IgD-negative memory B cell (primary cell): Measurements from ENCODE around the gene FAM120A. TPM values are rescaled to one million over a fixed set of nuclear protein-coding genes. Genes with fewer than 3 reads are reported as not detected.

Experiments used
- H3K27ac Mint-ChIP-seq, 3 donors: one replicate each; pipeline ENCODE4 v1.8.0; 2020 to 2022; ENCODE audit warnings: mild to moderate bottlenecking in 3 of 3, mixed read lengths in 3 of 3, moderate library complexity in 1 of 3
- H3K27me3 Mint-ChIP-seq: one replicate; pipeline ENCODE4 v1.8.0; 2021; ENCODE audit warnings: mixed read lengths
- H3K36me3 Mint-ChIP-seq: one replicate; pipeline ENCODE4 v1.8.0; 2020; ENCODE audit warnings: mild to moderate bottlenecking, mixed read lengths
- H3K4me1 Mint-ChIP-seq, 3 donors: one replicate each; pipeline ENCODE4 v1.8.0; 2020 to 2022; ENCODE audit warnings: mixed read lengths in 3 of 3, mild to moderate bottlenecking in 1 of 3
- H3K4me3 Mint-ChIP-seq, 4 donors: one replicate each; pipeline ENCODE4 v1.8.0; 2020 to 2022; ENCODE audit warnings: mild to moderate bottlenecking in 4 of 4, mixed read lengths in 4 of 4, moderate library complexity in 3 of 4
- H3K9me3 Mint-ChIP-seq, 3 donors: one replicate each; pipeline ENCODE4 v1.8.0; 2020 to 2021; ENCODE audit warnings: mixed read lengths in 3 of 3, mild to moderate bottlenecking in 1 of 3
- polyA plus RNA-seq: library from polyadenylated mRNA; unstranded; fragments of 300-500 nt; fragmentation: Illumina TruSeq; gene quantifications from one replicate; pipeline ENCODE4 v1.2.3, GENCODE V29; 2021

Gene FAM120A
- polyA plus RNA-seq, 1 donor from 2014 or later, result 14.5 TPM

DNA sequence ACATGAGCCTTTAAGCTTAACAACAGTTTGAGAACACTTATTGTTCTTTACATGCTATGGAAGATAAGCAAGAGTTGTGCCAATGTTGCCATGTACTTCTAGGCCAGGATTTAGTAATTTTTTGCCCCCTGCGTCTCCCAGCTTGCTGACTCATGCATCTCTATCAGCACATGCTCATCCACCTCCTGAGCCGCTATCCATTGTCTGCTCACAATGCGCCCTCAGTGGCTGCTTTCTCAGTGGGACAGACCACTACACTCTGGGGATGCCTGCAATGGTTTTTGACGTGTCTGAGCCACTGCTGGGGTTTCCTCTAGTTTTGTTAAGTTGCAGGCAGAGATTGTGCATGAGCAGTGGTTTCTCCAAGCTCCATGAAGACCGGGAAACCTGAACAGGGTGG lies 74.0 kb downstream of the FAM120A start:
- H3K4me1 Mint-ChIP-seq, result peaks cover 0 to 3% (median 2%) of the 10 kb centered on the region in 3 donors
- no peaks in the 10 kb centered on the region for H3K27me3 Mint-ChIP-seq
- H3K27ac Mint-ChIP-seq, result no peak overlapping the region
- no peak overlapping the region for H3K4me3 Mint-ChIP-seq
- H3K36me3 Mint-ChIP-seq, result peaks cover 2% of the 10 kb centered on the region
- H3K9me3 Mint-ChIP-seq, result no peaks in the 10 kb centered on the region

DNA sequence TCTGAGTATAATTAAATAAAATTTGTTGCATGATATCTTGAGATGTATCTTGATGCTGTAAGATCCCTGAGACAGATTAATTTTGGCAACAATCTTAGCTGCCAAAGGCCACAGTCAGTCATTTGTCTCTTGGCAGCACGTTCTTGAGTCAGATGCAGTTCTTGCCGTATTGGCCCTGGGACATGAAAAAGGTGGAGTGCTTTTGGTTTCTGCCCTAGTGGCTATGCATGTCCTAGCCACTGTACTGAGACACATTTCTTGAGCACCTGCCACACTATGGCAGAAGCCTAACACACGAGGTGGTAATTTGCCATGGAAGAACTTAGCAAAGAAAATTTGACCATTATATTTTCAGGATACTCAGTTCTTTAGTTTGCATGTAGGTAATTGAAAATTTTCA lies 79.9 kb downstream of the FAM120A start:
- peaks cover 2% of the 10 kb centered on the region for H3K36me3 Mint-ChIP-seq

DNA sequence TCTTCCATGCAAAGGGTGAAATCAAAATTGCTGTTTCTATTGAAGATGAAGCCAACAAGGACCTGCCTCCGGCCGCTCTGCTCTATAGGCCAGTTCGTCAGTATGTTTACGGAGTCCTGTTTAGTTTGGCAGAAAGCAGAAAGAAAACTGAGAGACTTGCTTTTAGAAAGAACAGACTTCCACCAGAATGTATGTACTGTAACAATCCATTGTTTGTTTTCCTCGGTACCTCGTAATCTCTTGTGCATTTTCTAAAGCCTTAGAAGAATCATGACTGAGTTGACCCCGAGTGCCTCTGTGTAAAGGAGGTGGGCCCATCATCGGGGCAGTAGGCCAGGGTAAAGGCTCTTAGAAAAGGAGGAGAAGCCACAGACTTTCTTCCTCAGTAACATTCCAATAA lies 80.7 kb downstream of the FAM120A start:
- Mint-ChIP-seq H3K27ac (no peak overlapping the region), H3K27me3 (no peaks in the 10 kb centered on the region), H3K9me3 (no peaks in the 10 kb centered on the region), H3K36me3 (peaks cover 2% of the 10 kb centered on the region), H3K4me1 (peaks cover 0 to 4% (median 0%) of the 10 kb centered on the region in 3 donors), H3K4me3 (no peak overlapping the region)

More for the DNA sequence above, 79.9 kb downstream of the FAM120A start:
- H3K4me3 Mint-ChIP-seq, result no peak overlapping the region
- H3K4me1 Mint-ChIP-seq, result peaks cover 0 to 4% (median 0%) of the 10 kb centered on the region in 3 donors
- no peaks in the 10 kb centered on the region for H3K9me3 Mint-ChIP-seq
- H3K27me3 Mint-ChIP-seq, result no peaks in the 10 kb centered on the region
- H3K27ac Mint-ChIP-seq, result no peak overlapping the region

DNA sequence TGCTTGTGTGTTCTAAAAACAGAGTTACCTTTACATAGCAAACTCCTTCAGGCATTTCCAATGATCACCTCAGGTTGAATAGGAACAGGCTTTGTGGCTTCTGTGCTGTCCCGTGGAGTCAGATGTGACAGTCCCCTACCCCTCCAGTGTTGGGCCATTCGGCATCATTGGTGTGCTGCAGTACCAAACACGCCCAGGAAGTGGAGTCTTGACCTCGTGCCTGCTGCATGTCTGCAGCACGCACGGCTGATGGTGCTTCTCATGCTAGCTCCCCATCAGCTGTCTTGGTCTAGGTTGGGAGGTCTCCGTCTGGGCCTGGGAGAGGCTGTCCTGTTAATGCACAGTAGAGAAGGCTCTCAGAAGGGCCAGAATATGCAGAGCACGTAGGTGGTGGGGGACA lies 82.4 kb downstream of the FAM120A start:
- H3K36me3 Mint-ChIP-seq, result peaks cover 2% of the 10 kb centered on the region
- H3K4me1 Mint-ChIP-seq, result peaks cover 0 to 4% (median 0%) of the 10 kb centered on the region in 3 donors
- no peaks in the 10 kb centered on the region for H3K27me3 Mint-ChIP-seq
- H3K9me3 Mint-ChIP-seq, result no peaks in the 10 kb centered on the region
- H3K27ac Mint-ChIP-seq, result no peak overlapping the region
- no peak overlapping the region for H3K4me3 Mint-ChIP-seq

DNA sequence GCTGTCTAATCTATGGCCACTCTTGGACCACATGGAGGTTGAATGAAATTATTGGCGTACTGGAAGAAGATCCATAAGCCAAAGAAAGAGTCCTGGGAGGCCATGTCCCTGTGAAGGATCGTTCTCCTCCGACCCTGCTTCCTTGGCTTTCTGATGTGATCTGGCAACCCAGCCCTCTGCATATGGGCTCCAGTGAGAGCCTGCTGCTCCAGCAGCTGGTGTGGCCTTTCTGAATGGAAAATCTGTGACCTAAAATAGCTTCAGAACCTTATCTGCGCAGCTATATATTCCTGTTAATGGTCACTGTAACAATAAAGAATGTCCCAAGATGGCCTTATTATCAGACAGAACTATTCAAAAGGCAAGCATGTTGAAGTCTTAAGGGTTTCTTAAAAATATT lies 84.7 kb downstream of the FAM120A start:
- Mint-ChIP-seq H3K36me3 (peaks cover 4% of the 10 kb centered on the region), H3K27me3 (no peaks in the 10 kb centered on the region), H3K9me3 (no peaks in the 10 kb centered on the region), H3K27ac (no peak overlapping the region), H3K4me3 (no peak overlapping the region), H3K4me1 (peaks cover 0 to 4% (median 0%) of the 10 kb centered on the region in 3 donors)

DNA sequence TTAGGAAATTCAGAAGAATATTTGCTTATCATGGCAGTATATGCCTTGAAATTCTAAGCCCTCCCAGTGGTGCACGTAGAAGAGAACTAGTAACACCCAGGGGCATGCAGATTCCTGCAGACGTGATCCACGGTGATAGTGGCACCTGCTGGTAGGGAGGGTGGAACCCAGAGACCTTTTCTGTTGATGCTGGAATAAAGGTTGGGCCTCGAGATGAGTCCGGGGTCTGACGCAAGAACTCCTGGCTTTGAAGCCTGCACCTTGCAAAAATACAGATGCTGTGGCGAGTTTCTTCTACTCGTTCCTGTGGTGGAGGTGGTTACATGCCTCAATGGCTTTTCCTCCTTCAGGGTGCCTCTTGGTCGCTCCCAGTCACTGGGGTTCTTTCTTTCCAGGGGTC lies 85.4 kb downstream of the FAM120A start:
- peaks cover 4% of the 10 kb centered on the region for H3K36me3 Mint-ChIP-seq

DNA sequence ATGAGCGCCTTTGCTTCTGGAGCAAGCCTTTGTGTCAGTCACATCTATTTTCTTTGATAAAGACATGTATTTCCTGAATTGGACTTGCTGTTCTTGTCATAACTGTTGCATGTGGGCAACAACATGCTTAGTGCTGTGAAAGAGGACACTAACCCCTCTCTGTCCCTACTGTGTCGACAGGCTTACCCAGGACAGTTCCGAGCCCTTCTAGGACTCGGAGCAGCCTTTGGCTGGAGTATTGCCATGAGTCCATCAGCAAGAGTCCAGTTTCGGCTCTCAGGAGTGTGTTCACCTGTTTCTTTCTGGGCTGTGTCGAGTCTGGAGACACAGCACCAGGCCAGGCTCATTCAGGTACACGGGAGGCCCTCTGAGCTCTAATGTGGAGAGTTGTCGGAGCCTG lies 88.8 kb downstream of the FAM120A start:
- H3K36me3 Mint-ChIP-seq, result peaks cover 1% of the 10 kb centered on the region
- no peak overlapping the region for H3K4me3 Mint-ChIP-seq
- no peak overlapping the region for H3K27ac Mint-ChIP-seq
- H3K27me3 Mint-ChIP-seq, result no peaks in the 10 kb centered on the region
- peaks cover 0 to 2% (median 0%) of the 10 kb centered on the region in 3 donors for H3K4me1 Mint-ChIP-seq
- H3K9me3 Mint-ChIP-seq, result no peaks in the 10 kb centered on the region

More for the DNA sequence above, 85.4 kb downstream of the FAM120A start:
- Mint-ChIP-seq H3K4me3 (no peak overlapping the region), H3K27me3 (no peaks in the 10 kb centered on the region), H3K4me1 (peaks cover 0 to 4% (median 0%) of the 10 kb centered on the region in 3 donors), H3K27ac (peak overlapping the region in 1 of 3 donors; percentile 74), H3K9me3 (no peaks in the 10 kb centered on the region)

DNA sequence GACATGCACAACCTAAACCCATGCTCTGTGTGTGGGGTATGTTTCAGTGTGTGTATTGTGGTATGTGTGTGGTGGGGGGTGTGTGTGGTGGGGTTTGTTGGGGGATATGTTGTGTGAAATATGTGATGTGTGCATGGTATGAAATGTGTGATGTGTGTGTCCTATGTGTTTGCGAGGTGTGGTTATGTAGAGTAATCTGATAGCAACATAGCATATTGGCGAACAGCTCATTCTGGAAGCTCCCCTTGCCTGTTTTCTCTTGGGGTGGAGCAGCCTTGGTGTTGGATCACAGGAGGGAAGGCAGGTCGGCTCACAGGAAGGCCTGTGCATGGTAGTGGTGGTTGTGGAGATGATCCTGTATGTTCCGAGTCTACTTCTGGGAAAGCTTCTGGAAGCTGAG lies 89.5 kb downstream of the FAM120A start:
- Mint-ChIP-seq H3K27ac (no peak overlapping the region), H3K4me1 (no peaks in the 10 kb centered on the region), H3K27me3 (no peaks in the 10 kb centered on the region), H3K9me3 (no peaks in the 10 kb centered on the region), H3K4me3 (no peak overlapping the region), H3K36me3 (peaks cover 1% of the 10 kb centered on the region)

DNA sequence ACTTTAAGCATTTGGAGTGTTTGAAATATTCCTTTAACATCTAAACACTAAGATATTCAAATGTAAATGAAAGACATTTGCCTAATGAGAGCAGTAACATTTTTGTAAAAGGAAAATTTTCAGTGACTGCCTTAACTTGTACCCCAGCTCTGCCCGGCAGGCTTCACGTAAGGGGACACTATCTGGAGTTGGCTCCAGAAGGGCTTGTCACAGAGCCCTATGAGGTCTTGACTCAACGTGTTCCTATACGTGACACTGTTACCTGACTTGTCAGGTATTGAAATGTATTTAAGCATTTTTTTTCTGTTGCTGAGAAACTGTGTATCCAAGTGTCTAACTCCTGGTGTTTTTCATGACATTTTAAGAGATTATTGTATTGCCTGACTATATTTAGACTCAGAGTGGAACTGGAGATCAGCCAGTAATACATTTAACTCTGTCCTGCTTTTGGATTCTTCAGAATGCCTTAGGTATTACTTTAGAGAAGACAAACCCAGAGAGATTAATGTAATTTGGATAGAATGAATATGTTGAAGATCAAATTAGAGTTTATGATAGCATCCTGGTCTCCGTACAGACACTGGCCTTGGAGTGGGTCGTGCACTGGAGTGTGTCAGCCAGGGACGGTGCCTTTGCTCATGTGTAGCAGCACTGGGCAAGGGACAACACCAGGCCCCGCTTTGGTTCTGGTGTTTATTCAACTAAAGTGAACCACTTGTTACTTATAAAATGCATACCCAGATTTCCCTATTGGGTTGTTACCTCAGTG lies 90.3 kb downstream of the FAM120A start:
- H3K27ac Mint-ChIP-seq, result no peak overlapping the region
- no peaks in the 10 kb centered on the region for H3K9me3 Mint-ChIP-seq
- H3K4me1 Mint-ChIP-seq, result no peaks in the 10 kb centered on the region
- no peaks in the 10 kb centered on the region for H3K27me3 Mint-ChIP-seq
- H3K36me3 Mint-ChIP-seq, result peaks cover 1% of the 10 kb centered on the region
- no peak overlapping the region for H3K4me3 Mint-ChIP-seq

DNA sequence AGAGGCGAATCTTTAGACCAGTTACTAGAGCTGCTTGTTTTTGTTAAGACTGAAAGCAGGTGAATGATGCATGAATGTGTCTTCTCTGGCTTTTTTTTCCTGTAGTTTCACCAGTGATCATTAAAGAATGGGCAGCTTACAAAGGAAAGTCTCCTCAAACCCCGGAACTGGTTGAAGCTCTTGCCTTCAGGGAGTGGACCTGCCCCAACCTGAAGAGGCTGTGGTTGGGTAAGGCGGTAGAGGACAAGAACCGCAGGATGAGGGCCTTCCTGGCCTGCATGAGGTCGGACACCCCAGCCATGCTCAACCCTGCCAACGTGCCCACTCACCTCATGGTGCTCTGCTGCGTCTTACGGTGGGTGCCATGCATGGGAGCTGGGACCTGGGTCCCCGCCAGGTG lies 91.6 kb downstream of the FAM120A start:
- Mint-ChIP-seq H3K27me3 (no peaks in the 10 kb centered on the region), H3K4me3 (no peak overlapping the region), H3K9me3 (no peaks in the 10 kb centered on the region), H3K27ac (no peak overlapping the region), H3K36me3 (peaks cover 1% of the 10 kb centered on the region), H3K4me1 (no peaks in the 10 kb centered on the region)

DNA sequence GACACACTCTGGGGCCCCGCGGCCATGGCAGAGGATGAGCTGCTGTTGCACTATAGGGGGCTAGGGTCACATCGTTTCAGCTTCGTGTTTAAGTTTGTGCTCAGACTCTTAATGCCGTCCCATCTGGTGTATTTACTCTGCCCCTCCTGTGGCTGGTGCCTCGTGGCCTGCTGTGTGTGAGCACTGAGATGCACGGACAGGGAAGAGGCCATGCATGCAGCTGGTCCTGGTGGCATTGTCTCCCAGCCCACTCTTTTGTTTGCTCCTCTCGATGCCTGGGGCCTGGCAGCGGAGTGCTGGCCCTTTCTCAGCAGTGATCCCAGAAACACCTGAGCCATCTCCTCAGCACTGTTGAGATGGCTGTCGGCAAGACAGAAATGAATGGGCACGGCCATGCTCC lies 94.9 kb downstream of the FAM120A start:
- H3K4me3 Mint-ChIP-seq, result no peak overlapping the region

DNA sequence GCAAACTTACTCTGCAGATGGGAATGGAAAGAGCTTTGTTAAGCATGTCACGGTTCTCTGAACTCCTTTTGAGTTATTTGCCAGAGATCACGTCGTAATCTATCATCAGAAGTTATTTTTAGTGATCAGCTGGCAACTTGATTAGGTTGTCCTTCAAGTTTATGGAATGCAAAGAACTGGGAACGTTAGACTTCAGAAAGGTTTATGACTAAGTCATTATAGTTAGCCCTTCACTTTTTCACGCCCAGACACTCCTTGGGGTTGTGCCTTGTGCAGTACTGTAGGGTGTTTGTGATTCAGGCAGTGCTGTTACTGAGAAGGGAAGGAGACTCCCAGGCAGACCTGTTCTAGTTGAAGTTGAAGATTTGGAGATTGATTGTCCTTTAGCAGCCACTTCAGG lies 98.1 kb downstream of the FAM120A start:
- Mint-ChIP-seq H3K4me1 (no peaks in the 10 kb centered on the region), H3K27ac (no peak overlapping the region), H3K4me3 (no peak overlapping the region), H3K9me3 (no peaks in the 10 kb centered on the region), H3K36me3 (peaks cover 2% of the 10 kb centered on the region), H3K27me3 (no peaks in the 10 kb centered on the region)

More for the DNA sequence above, 94.9 kb downstream of the FAM120A start:
- H3K9me3 Mint-ChIP-seq, result no peaks in the 10 kb centered on the region
- H3K27ac Mint-ChIP-seq, result peak overlapping the region in 1 of 3 donors; percentile 21
- no peaks in the 10 kb centered on the region for H3K36me3 Mint-ChIP-seq
- H3K4me1 Mint-ChIP-seq, result no peaks in the 10 kb centered on the region
- no peaks in the 10 kb centered on the region for H3K27me3 Mint-ChIP-seq

DNA sequence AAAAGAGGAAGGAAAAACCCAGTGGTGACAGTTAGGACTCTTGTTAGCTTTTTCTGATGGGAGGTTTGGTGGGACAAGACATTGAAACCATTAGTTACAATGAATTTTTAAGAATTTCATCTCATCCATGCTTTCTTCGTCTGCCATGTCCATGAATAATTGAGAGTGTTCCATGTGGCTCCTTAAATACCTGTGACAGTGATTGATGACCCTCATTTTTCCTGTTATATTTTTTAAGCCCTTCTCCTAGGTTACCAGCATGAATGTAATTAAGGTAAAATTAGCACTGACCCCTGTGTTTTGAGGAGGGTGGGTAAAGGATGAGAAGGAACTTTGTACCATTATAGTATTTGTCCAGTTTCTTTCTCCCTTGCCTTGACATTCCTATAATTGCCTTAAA lies 101.4 kb downstream of the FAM120A start:
- H3K9me3 Mint-ChIP-seq, result no peaks in the 10 kb centered on the region
- no peak overlapping the region for H3K4me3 Mint-ChIP-seq
- H3K27ac Mint-ChIP-seq, result no peak overlapping the region
- H3K27me3 Mint-ChIP-seq, result no peaks in the 10 kb centered on the region
- no peaks in the 10 kb centered on the region for H3K4me1 Mint-ChIP-seq
- peaks cover 4% of the 10 kb centered on the region for H3K36me3 Mint-ChIP-seq

DNA sequence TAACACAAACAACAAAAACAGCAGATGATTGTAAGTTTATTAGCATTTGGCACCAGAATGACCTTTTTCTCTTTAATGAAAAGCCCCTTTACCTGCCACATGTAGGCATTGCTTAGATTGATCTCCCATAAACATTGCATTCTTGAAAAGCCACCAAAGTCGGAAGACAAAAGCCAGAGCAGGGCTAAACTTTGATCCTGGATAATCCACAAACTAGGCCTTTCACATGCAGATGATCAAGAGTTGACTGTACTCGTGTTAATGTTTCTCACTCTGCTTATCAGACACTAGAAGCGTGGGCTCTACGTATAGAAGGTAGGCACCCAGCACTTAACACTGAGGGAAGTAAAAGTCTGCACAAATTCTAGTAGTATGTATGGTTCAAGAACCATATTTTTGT lies 103.9 kb downstream of the FAM120A start:
- Mint-ChIP-seq H3K9me3 (no peaks in the 10 kb centered on the region), H3K27me3 (no peaks in the 10 kb centered on the region), H3K27ac (no peak overlapping the region), H3K36me3 (peaks cover 4% of the 10 kb centered on the region), H3K4me1 (no peaks in the 10 kb centered on the region), H3K4me3 (no peak overlapping the region)

DNA sequence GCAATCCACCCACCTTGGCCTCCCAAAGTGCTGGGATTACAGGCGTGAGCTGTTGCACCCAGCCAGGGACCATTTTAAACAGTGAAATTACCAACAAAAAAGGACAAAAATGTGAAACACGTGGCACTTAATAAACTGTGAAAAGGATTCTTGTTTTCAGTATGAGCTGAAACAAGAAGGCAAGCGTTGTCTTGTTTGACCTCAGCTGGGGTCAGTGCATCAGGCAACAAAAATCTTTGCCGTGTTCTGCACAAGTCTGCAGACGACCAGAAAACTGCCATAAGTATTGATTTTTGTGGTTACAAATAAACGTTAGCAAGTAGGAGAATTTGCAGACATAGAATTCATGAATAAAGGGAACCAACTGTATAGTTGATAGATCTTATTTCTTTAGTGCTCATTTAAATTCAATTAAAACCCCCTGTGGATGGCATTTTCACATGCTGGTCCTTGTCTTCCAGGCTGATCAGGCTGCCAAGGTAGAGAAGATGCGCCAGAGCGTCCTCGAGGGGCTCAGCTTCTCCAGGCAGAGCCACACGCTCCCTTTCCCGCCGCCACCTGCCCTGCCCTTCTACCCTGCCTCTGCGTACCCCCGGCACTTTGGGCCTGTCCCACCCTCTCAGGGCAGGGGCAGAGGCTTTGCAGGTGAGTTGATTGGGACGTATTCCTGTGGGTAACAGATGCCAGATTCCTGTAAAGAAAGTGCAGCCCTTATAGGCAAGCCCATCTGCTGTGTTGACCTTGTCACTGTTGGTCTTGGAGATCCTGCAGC lies 106.1 kb downstream of the FAM120A start:
- Mint-ChIP-seq H3K4me3 (no peak overlapping the region), H3K27me3 (no peaks in the 10 kb centered on the region), H3K36me3 (peaks cover 2% of the 10 kb centered on the region), H3K27ac (no peak overlapping the region), H3K9me3 (no peaks in the 10 kb centered on the region), H3K4me1 (no peaks in the 10 kb centered on the region)

DNA sequence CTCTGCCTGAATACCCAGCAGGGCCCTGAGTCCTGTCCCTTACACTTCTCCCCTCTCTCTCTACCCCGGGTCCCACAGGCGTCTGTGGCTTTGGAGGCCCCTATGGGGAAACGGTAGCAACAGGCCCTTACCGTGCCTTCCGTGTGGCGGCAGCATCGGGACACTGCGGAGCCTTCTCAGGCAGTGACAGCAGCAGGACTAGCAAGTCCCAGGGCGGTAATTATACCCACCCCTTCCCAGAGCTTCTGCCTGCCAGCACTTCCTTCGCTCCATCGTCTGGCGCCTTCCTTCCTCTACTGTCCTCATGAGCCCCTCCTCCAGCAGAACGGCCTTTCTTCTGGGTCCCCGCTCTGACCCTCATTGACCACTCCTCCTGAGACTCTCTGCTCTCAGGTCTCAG lies 107.0 kb downstream of the FAM120A start:
- Mint-ChIP-seq H3K4me3 (no peak overlapping the region), H3K27ac (peak overlapping the region in 1 of 3 donors; percentile 59), H3K27me3 (no peaks in the 10 kb centered on the region), H3K36me3 (peaks cover 2% of the 10 kb centered on the region), H3K9me3 (no peaks in the 10 kb centered on the region), H3K4me1 (no peaks in the 10 kb centered on the region)
